HUES6 (cell line): Measurements from ENCODE around the gene FLRT2.
A peak's percentile ranks its signal among the peaks of the same experiment; 100 is the strongest.

Experiments
- H3K27ac ChIP-seq: 2 replicates; pipeline ENCODE4 v1.7.0; 2013; ENCODE audit warnings: low read depth, mild to moderate bottlenecking, low read length, inconsistent platforms
- H3K27me3 ChIP-seq: 2 replicates; pipeline ENCODE4 v1.6.1; 2013; ENCODE audit warnings: low read length; ENCODE audit not compliant: control insufficient read depth, insufficient read depth
- H3K36me3 ChIP-seq: 2 replicates; pipeline ENCODE4 v1.6.1; 2013; ENCODE audit warnings: low read length; ENCODE audit not compliant: control insufficient read depth, insufficient read depth
- H3K4me1 ChIP-seq: 2 replicates; pipeline ENCODE4 v1.6.1; 2013; ENCODE audit warnings: low read length; ENCODE audit not compliant: control insufficient read depth, insufficient read depth
- H3K4me3 ChIP-seq: 2 replicates; pipeline ENCODE4 v1.5.1; 2013; ENCODE audit warnings: low read depth, low read length
- H3K9ac ChIP-seq: one replicate; pipeline ENCODE4 v1.6.1; 2013; ENCODE audit warnings: mild to moderate bottlenecking, low read length
- H3K9me3 ChIP-seq: 2 replicates; pipeline ENCODE4 v1.6.1; 2013; ENCODE audit warnings: low read depth, low read length; ENCODE audit not compliant: control insufficient read depth, insufficient read depth

FLRT2 gene

GRCh38 chr14:85531587-85532373, 1.8 kb downstream of the FLRT2 start:
- H3K4me3 ChIP-seq, result peak overlapping the region; percentile 78
- peaks cover 70% of the 10 kb centered on the region for H3K27me3 ChIP-seq
- H3K27ac ChIP-seq, result no peak overlapping the region
- H3K9ac ChIP-seq, result peak overlapping the region; percentile 86
- no peaks in the 10 kb centered on the region for H3K9me3 ChIP-seq
- no peaks in the 10 kb centered on the region for H3K36me3 ChIP-seq
- H3K4me1 ChIP-seq, result peaks cover 20% of the 10 kb centered on the region

GRCh38 chr14:85532374-85533022, 2.6 kb downstream of the FLRT2 start:
- Histone ChIP-seq H3K4me3 (peak overlapping the region; percentile 78), H3K4me1 (peaks cover 27% of the 10 kb centered on the region), H3K9me3 (no peaks in the 10 kb centered on the region), H3K27me3 (peaks cover 70% of the 10 kb centered on the region), H3K27ac (no peak overlapping the region), H3K9ac (peak overlapping the region; percentile 86), H3K36me3 (no peaks in the 10 kb centered on the region)

- peak overlapping the region; percentile 78 for H3K4me3 ChIP-seq
- H3K27ac ChIP-seq, result peak overlapping the region; percentile 19; the same call in 1 of the 2 replicates
- peak overlapping the region; percentile 86 for H3K9ac ChIP-seq
- peaks cover 70% of the 10 kb centered on the region for H3K27me3 ChIP-seq
- H3K9me3 ChIP-seq, result no peaks in the 10 kb centered on the region
- H3K4me1 ChIP-seq, result peaks cover 31% of the 10 kb centered on the region
- H3K36me3 ChIP-seq, result no peaks in the 10 kb centered on the region
Measured at GRCh38 chr14:85533023-85533860, 3.3 kb downstream of the FLRT2 start.

GRCh38 chr14:85533861-85534291, 3.9 kb downstream of the FLRT2 start:
- Histone ChIP-seq H3K27me3 (peaks cover 63% of the 10 kb centered on the region), H3K36me3 (no peaks in the 10 kb centered on the region), H3K4me3 (peak overlapping the region; percentile 78), H3K27ac (no peak overlapping the region), H3K9me3 (no peaks in the 10 kb centered on the region), H3K4me1 (peaks cover 30% of the 10 kb centered on the region), H3K9ac (peak overlapping the region; percentile 86)

GRCh38 chr14:85534458-85535293, 4.7 kb downstream of the FLRT2 start:
- peaks cover 30% of the 10 kb centered on the region for H3K4me1 ChIP-seq
- H3K9me3 ChIP-seq, result no peaks in the 10 kb centered on the region
- H3K9ac ChIP-seq, result peak overlapping the region; percentile 86
- H3K4me3 ChIP-seq, result peak overlapping the region; percentile 78
- H3K36me3 ChIP-seq, result no peaks in the 10 kb centered on the region
- no peak overlapping the region for H3K27ac ChIP-seq
- H3K27me3 ChIP-seq, result peaks cover 55% of the 10 kb centered on the region

GRCh38 chr14:85535321-85535720, 5.4 kb downstream of the FLRT2 start:
- H3K27me3 ChIP-seq, result peaks cover 49% of the 10 kb centered on the region
- H3K9ac ChIP-seq, result peak overlapping the region; percentile 6
- peaks cover 30% of the 10 kb centered on the region for H3K4me1 ChIP-seq
- peak overlapping the region; percentile 78 for H3K4me3 ChIP-seq
- no peak overlapping the region for H3K27ac ChIP-seq
- H3K36me3 ChIP-seq, result no peaks in the 10 kb centered on the region
- no peaks in the 10 kb centered on the region for H3K9me3 ChIP-seq

GRCh38 chr14:85535991-85536832, 6.3 kb downstream of the FLRT2 start:
- Histone ChIP-seq H3K36me3 (peaks cover 2% of the 10 kb centered on the region; the same call in 1 of the 2 replicates), H3K4me3 (peak overlapping the region; percentile 78), H3K9me3 (no peaks in the 10 kb centered on the region), H3K9ac (peak overlapping the region; percentile 33), H3K4me1 (peaks cover 30% of the 10 kb centered on the region), H3K27ac (no peak overlapping the region), H3K27me3 (peaks cover 40% of the 10 kb centered on the region)

GRCh38 chr14:85536833-85537190, 6.9 kb downstream of the FLRT2 start:
- Histone ChIP-seq H3K4me1 (peaks cover 30% of the 10 kb centered on the region), H3K27ac (no peak overlapping the region), H3K4me3 (peak overlapping the region; percentile 35; the same call in 1 of the 2 replicates), H3K36me3 (peaks cover 8% of the 10 kb centered on the region; the same call in 1 of the 2 replicates), H3K27me3 (peaks cover 34% of the 10 kb centered on the region), H3K9ac (no peak overlapping the region), H3K9me3 (no peaks in the 10 kb centered on the region)

- peaks cover 30% of the 10 kb centered on the region for H3K4me1 ChIP-seq
- H3K27ac ChIP-seq, result no peak overlapping the region
- H3K9ac ChIP-seq, result no peak overlapping the region
- no peak overlapping the region; the same call in 1 of the 2 replicates for H3K4me3 ChIP-seq
- H3K27me3 ChIP-seq, result peaks cover 27% of the 10 kb centered on the region
- H3K9me3 ChIP-seq, result no peaks in the 10 kb centered on the region
- H3K36me3 ChIP-seq, result peaks cover 8% of the 10 kb centered on the region; the same call in 1 of the 2 replicates
Measured at GRCh38 chr14:85537526-85537925, 7.6 kb downstream of the FLRT2 start.
